Activated T-helper 2 cell treated with anti-CD3 and anti-CD28 coated beads, Interferon-gamma antibody, Interleukin-2, Interleukin-4, amounts not matched to agents 10 μg/mL and 5 μg/mL and 100 μg/mL, durations not matched to agents 14 hours and 24 hours and 36 hours (primary cell): ENCODE data around the gene IFI30. TPM values are rescaled to one million over a fixed set of nuclear protein-coding genes. Genes with fewer than 3 reads are reported as not detected.

Experiments used
- DNase-seq: peaks from one replicate; pipeline ENCODE4 v3.0.0; 2021; ENCODE audit warnings: low spot score
- H3K27ac Mint-ChIP-seq: one replicate; pipeline ENCODE4 v1.8.0; 2021; ENCODE audit warnings: mixed read lengths
- H3K27me3 Mint-ChIP-seq: one replicate; pipeline ENCODE4 v1.8.0; 2021; ENCODE audit warnings: low read depth, mixed read lengths
- H3K36me3 Mint-ChIP-seq: one replicate; pipeline ENCODE4 v1.8.0; 2021; ENCODE audit warnings: low read depth, mixed read lengths
- H3K4me1 Mint-ChIP-seq: one replicate; pipeline ENCODE4 v1.8.0; 2021; ENCODE audit warnings: low read depth, mixed read lengths
- H3K4me3 Mint-ChIP-seq: one replicate; pipeline ENCODE4 v1.8.0; 2021; ENCODE audit warnings: low read depth, mild to moderate bottlenecking, moderate library complexity, mixed read lengths
- H3K9me3 Mint-ChIP-seq: one replicate; pipeline ENCODE4 v1.8.0; 2021; ENCODE audit warnings: mixed read lengths
- intact Hi-C: fragments of 100-400 bp; cut with micrococcal nuclease; formaldehyde crosslinking; loops from one replicate; pipeline ENCODE4 v1.15.1; 2023
- total RNA-seq: library from RNA; stranded (reverse); gene quantifications from 2 replicates; pipeline ENCODE4 v1.2.3, GENCODE V29; 2022

IFI30 gene
- 37.0 and 41.2 TPM in 2 replicates for total RNA-seq

DNA sequence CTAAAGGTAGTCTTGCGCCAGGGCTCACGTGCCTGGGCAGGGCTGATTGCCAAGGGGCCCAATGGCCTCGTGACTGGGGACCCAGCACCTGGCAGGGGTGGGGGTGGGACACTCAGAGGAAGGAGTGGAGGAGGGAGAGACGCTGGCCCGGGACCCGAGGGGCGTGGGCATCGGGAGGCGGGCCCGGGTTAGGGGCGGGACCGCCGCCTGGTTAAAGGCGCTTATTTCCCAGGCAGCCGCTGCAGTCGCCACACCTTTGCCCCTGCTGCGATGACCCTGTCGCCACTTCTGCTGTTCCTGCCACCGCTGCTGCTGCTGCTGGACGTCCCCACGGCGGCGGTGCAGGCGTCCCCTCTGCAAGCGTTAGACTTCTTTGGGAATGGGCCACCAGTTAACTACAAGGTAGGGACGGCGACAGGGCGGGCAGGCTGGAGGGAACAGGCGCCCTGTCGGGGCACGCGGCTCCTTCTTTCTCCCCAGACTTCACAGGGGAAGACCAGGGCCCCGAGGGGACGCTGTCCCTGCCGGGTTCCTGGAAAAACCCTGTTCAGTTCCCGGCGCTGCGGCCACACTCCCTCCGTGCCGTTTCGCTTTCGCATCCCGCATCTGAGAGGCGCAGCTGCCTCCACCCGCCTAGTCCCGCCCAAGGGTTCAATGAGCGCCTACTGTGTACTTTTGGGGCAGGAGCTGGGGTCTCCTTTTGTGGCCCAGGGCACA is at the start of gene IFI30:
Gene IFI30 (plus strand): TSS at position 242 of the 717 bp plus-strand sequence. CDS start 29 bp downstream, at position 271.
- peaks cover 22% of the 10 kb centered on the region for H3K4me1 Mint-ChIP-seq
- DNase-seq = peak; percentile 58
- H3K36me3 Mint-ChIP-seq = peaks cover 10% of the 10 kb centered on the region
- H3K27me3 Mint-ChIP-seq = no peaks in the 10 kb centered on the region
- peak within 1 kb of the TSS; percentile 85 for H3K4me3 Mint-ChIP-seq
- no peaks in the 10 kb centered on the region for H3K9me3 Mint-ChIP-seq
- peak within 1 kb of the TSS; percentile 67 for H3K27ac Mint-ChIP-seq
- intact Hi-C loops = loop anchor here (2.0 kb wide), 1 partner anchor 19 kb away; the partner anchor contains the start of gene MPV17L2

DNA sequence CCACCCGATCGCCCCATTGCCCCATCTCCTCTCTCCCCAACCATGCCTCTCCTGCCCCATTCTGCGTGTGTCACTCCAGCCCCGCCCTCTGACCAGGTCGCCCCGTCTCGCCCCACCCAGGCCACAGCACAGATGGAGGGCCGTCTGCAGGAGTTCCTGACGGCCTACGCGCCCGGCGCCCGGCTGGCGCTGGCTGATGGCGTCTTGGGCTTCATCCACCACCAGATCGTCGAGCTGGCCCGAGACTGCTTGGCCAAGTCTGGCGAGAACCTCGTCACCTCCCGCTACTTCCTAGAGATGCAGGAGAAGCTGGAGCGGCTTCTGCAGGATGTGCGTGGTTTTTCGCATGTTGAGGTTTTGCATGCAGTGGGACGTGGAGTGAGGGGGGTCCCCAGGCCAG is 49.8 kb upstream of the IFI30 start:
- Mint-ChIP-seq H3K4me1 (peaks cover 22% of the 10 kb centered on the region), H3K27me3 (no peaks in the 10 kb centered on the region), H3K27ac (peak overlapping the region; percentile 49), H3K9me3 (no peaks in the 10 kb centered on the region), H3K4me3 (no peak overlapping the region), H3K36me3 (peaks cover 33% of the 10 kb centered on the region)
- DNase-seq = no peak
- intact Hi-C loops = no loop called here

DNA sequence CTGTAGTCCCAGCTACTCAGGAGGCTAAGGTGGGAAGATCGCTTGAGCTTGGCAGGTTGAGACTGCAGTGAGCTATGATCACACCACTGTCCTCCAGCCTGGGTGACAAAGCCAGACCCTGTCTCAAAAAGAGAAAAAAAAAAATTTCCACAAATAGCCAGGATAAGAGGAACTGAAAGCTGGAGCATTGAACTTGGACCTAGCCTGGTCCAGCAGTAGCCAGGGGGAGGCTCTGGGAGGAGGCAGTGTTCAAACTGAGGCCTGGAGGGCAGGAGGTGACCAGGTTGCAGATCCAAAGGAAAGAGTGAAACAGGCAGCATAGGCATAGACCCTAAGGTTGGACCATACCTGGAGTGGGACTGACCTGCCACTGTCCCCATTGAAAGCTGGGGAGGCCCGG is 47.5 kb upstream of the IFI30 start:
- Mint-ChIP-seq H3K27ac (peak overlapping the region; percentile 28), H3K9me3 (no peaks in the 10 kb centered on the region), H3K4me3 (no peak overlapping the region), H3K4me1 (peaks cover 8% of the 10 kb centered on the region), H3K36me3 (peaks cover 39% of the 10 kb centered on the region), H3K27me3 (no peaks in the 10 kb centered on the region)
- DNase-seq = no peak
- intact Hi-C loops = no loop called here

DNA sequence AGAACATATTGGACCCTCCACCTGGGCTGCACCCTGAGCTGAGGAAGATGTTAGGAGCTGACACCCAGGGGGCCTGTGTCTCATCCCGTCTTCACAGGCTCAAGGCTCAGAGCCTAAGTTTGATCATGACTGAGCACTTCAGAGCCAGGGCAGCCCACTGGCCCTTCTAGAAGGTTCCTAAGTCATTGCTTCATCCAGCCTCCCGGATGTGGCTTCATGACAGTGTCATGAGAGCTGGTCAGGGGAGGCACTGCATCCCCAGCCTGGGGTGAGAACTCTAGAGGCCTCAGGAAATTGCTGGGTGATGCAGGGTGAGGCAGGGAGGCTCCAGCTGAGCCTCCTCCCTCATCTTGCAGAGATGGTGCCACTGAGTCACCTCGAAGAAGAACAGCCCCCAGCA is 45.6 kb upstream of the IFI30 start:
- Mint-ChIP-seq H3K4me3 (no peak overlapping the region), H3K27me3 (no peaks in the 10 kb centered on the region), H3K4me1 (peaks cover 8% of the 10 kb centered on the region), H3K9me3 (no peaks in the 10 kb centered on the region), H3K36me3 (peaks cover 44% of the 10 kb centered on the region), H3K27ac (peak overlapping the region; percentile 24)
- no peak for DNase-seq
- intact Hi-C loops = no loop called here

- Mint-ChIP-seq H3K36me3 (peaks cover 40% of the 10 kb centered on the region), H3K27me3 (no peaks in the 10 kb centered on the region), H3K4me1 (peaks cover 8% of the 10 kb centered on the region), H3K4me3 (no peak overlapping the region), H3K27ac (no peak overlapping the region), H3K9me3 (no peaks in the 10 kb centered on the region)
- no peak for DNase-seq
- intact Hi-C loops = no loop called here
Measured at GRCh38 chr19:18128805-18129204, 44.8 kb upstream of the IFI30 start.

- Mint-ChIP-seq H3K4me1 (peaks cover 8% of the 10 kb centered on the region), H3K9me3 (no peaks in the 10 kb centered on the region), H3K27ac (no peak overlapping the region), H3K27me3 (no peaks in the 10 kb centered on the region), H3K36me3 (peaks cover 41% of the 10 kb centered on the region), H3K4me3 (no peak overlapping the region)
- no peak for DNase-seq
- intact Hi-C loops = no loop called here
Measured at GRCh38 chr19:18130523-18131242, 42.9 kb upstream of the IFI30 start.

- intact Hi-C loops = no loop called here
- Mint-ChIP-seq H3K27ac (no peak overlapping the region), H3K27me3 (no peaks in the 10 kb centered on the region), H3K36me3 (peaks cover 37% of the 10 kb centered on the region), H3K4me3 (no peak overlapping the region), H3K4me1 (peaks cover 8% of the 10 kb centered on the region), H3K9me3 (no peaks in the 10 kb centered on the region)
- DNase-seq = no peak
Measured at GRCh38 chr19:18131841-18132596, 41.6 kb upstream of the IFI30 start.

- no peak overlapping the region for H3K27ac Mint-ChIP-seq
- H3K9me3 Mint-ChIP-seq = no peaks in the 10 kb centered on the region
- H3K27me3 Mint-ChIP-seq = no peaks in the 10 kb centered on the region
- H3K4me3 Mint-ChIP-seq = no peak overlapping the region
- no peaks in the 10 kb centered on the region for H3K4me1 Mint-ChIP-seq
- H3K36me3 Mint-ChIP-seq = peaks cover 39% of the 10 kb centered on the region
- intact Hi-C loops = no loop called here
- DNase-seq = no peak
Measured at GRCh38 chr19:18135712-18136584, 37.7 kb upstream of the IFI30 start.

- H3K27ac Mint-ChIP-seq = no peak overlapping the region
- H3K27me3 Mint-ChIP-seq = no peaks in the 10 kb centered on the region
- peaks cover 41% of the 10 kb centered on the region for H3K36me3 Mint-ChIP-seq
- H3K4me1 Mint-ChIP-seq = no peaks in the 10 kb centered on the region
- no peak overlapping the region for H3K4me3 Mint-ChIP-seq
- intact Hi-C loops = no loop called here
- H3K9me3 Mint-ChIP-seq = no peaks in the 10 kb centered on the region
- DNase-seq = no peak
Measured at GRCh38 chr19:18137242-18137641, 36.4 kb upstream of the IFI30 start.

GRCh38 chr19:18137657-18138339 is 35.8 kb upstream of the IFI30 start:
- Mint-ChIP-seq H3K4me1 (no peaks in the 10 kb centered on the region), H3K27me3 (no peaks in the 10 kb centered on the region), H3K36me3 (peaks cover 37% of the 10 kb centered on the region), H3K4me3 (no peak overlapping the region), H3K9me3 (no peaks in the 10 kb centered on the region), H3K27ac (no peak overlapping the region)
- no peak for DNase-seq
- intact Hi-C loops = no loop called here

- Mint-ChIP-seq H3K27ac (no peak overlapping the region), H3K4me3 (no peak overlapping the region), H3K36me3 (peaks cover 45% of the 10 kb centered on the region), H3K9me3 (no peaks in the 10 kb centered on the region), H3K4me1 (no peaks in the 10 kb centered on the region), H3K27me3 (no peaks in the 10 kb centered on the region)
- intact Hi-C loops = no loop called here
- no peak for DNase-seq
Measured at GRCh38 chr19:18140473-18140872, 33.1 kb upstream of the IFI30 start.

- Mint-ChIP-seq H3K27me3 (no peaks in the 10 kb centered on the region), H3K36me3 (peaks cover 47% of the 10 kb centered on the region), H3K9me3 (no peaks in the 10 kb centered on the region), H3K4me1 (no peaks in the 10 kb centered on the region), H3K4me3 (no peak overlapping the region), H3K27ac (no peak overlapping the region)
- no peak for DNase-seq
- intact Hi-C loops = no loop called here
Measured at GRCh38 chr19:18141031-18141430, 32.6 kb upstream of the IFI30 start.
